Fibroblast of skin of left biceps (primary cell): ENCODE measurements around the gene PAQR7.

Experiments used
- DNase-seq, 2 experiments: peaks; one replicate each; pipeline ENCODE4 v3.0.0-alpha.2; 2013; ENCODE audit warnings: low read depth in 2 of 2

The PAQR7 gene

GRCh38 chr1:25875154-25875855 is at the start of gene PAQR7:
TSS of gene PAQR7 (minus strand) at chr1:25875708. CDS start at chr1:25863839, 11,869 bp downstream.
- DNase-seq, result peak; percentile 43 to 50

- no peak for DNase-seq
These were observed 48.9 kb upstream of the PAQR7 start for GRCh38 chr1:25924454-25924853.

- no peak for DNase-seq
These were observed 47.6 kb upstream of the PAQR7 start for GRCh38 chr1:25922971-25923552.

GRCh38 chr1:25922056-25922970 is 46.8 kb upstream of the PAQR7 start:
- no peak for DNase-seq

GRCh38 chr1:25918615-25919014 is 43.1 kb upstream of the PAQR7 start:
- no peak for DNase-seq

GRCh38 chr1:25917996-25918395 is 42.5 kb upstream of the PAQR7 start:
- no peak for DNase-seq

- no peak for DNase-seq
These were observed 41.0 kb upstream of the PAQR7 start for GRCh38 chr1:25916460-25916859.

- no peak for DNase-seq
These were observed 38.8 kb upstream of the PAQR7 start for GRCh38 chr1:25914074-25914995.

- no peak for DNase-seq
These were observed 37.7 kb upstream of the PAQR7 start for GRCh38 chr1:25913206-25913605.

GRCh38 chr1:25912076-25912831 is 36.7 kb upstream of the PAQR7 start:
- DNase-seq, result peak; percentile 53 to 58

- no peak for DNase-seq
These were observed 35.7 kb upstream of the PAQR7 start for GRCh38 chr1:25911162-25911561.

GRCh38 chr1:25909040-25909439 is 33.5 kb upstream of the PAQR7 start:
- DNase-seq, result no peak

GRCh38 chr1:25908161-25908560 is 32.7 kb upstream of the PAQR7 start:
- no peak for DNase-seq

GRCh38 chr1:25907601-25908000 is 32.1 kb upstream of the PAQR7 start:
- no peak for DNase-seq

- DNase-seq, result no peak
These were observed 31.3 kb upstream of the PAQR7 start for GRCh38 chr1:25906644-25907300.

GRCh38 chr1:25905680-25906643 is 30.5 kb upstream of the PAQR7 start, which contains the start of gene STMN1:
TSS of gene STMN1 (minus strand) at chr1:25906419. CDS start at chr1:25904676, 1,743 bp downstream.
- DNase-seq, result peak; percentile 81 to 82

- peak; percentile 73 to 84 for DNase-seq
These were observed 29.6 kb upstream of the PAQR7 start for GRCh38 chr1:25904943-25905679.

- DNase-seq, result no peak
These were observed 28.5 kb upstream of the PAQR7 start for GRCh38 chr1:25903986-25904385.
